Pulmonary artery endothelial cell (primary cell): Measurements from ENCODE around the gene MRPS34. TPM values are rescaled to one million over a fixed set of nuclear protein-coding genes. Genes with fewer than 3 reads are reported as not detected.
"Not testable (repeated sequence)": the region's sequence is repeated elsewhere in the genome, so short reads cannot be mapped to it uniquely, and the experiment has no call there.

ENCODE experiments used
- DNase-seq: peaks from one replicate; pipeline ENCODE4 v3.0.0-alpha.2; 2011; ENCODE audit warnings: low read depth, low spot score
- total RNA-seq: library from RNA; depleted of rRNA; stranded (reverse); fragments of >200 nt; gene quantifications from 2 replicates; pipeline ENCODE4 v1.2.3, GENCODE V29; 2014

The MRPS34 gene
- 91.0 and 100 TPM in 2 replicates for total RNA-seq

- peak; percentile 44 for DNase-seq
Measured at GRCh38 chr16:1772908-1773702, at the start of gene MRPS34. Gene MRPS34, minus strand, starts transcription at chr16:1773134. Its CDS starts 15 bp downstream, at chr16:1773119.

GRCh38 chr16:1821861-1822611 is 49.1 kb upstream of the MRPS34 start:
- DNase-seq = no peak

- DNase-seq = no peak
Measured at GRCh38 chr16:1820946-1821290, 48.0 kb upstream of the MRPS34 start.

- no peak for DNase-seq
Measured at GRCh38 chr16:1820096-1820945, 47.4 kb upstream of the MRPS34 start.

- DNase-seq = no peak
Measured at GRCh38 chr16:1819611-1820010, 46.7 kb upstream of the MRPS34 start.

- no peak for DNase-seq
Measured at GRCh38 chr16:1818873-1819525, 46.1 kb upstream of the MRPS34 start.

- DNase-seq = no peak
Measured at GRCh38 chr16:1818204-1818872, 45.4 kb upstream of the MRPS34 start.

- no peak for DNase-seq
Measured at GRCh38 chr16:1817716-1818115, 44.8 kb upstream of the MRPS34 start.

GRCh38 chr16:1817276-1817589 is 44.3 kb upstream of the MRPS34 start:
- no peak for DNase-seq

GRCh38 chr16:1816396-1817275 is 43.7 kb upstream of the MRPS34 start:
- no peak for DNase-seq

GRCh38 chr16:1815461-1815860 is 42.5 kb upstream of the MRPS34 start:
- no peak for DNase-seq

GRCh38 chr16:1812732-1813163 is 39.8 kb upstream of the MRPS34 start:
- DNase-seq = peak; percentile 33

GRCh38 chr16:1810536-1810935 is 37.6 kb upstream of the MRPS34 start:
- no peak for DNase-seq

- no peak for DNase-seq
Measured at GRCh38 chr16:1810106-1810505, 37.2 kb upstream of the MRPS34 start.

GRCh38 chr16:1809281-1809801 is 36.4 kb upstream of the MRPS34 start:
- DNase-seq = no peak

- DNase-seq = no peak
Measured at GRCh38 chr16:1808691-1809090, 35.8 kb upstream of the MRPS34 start.

GRCh38 chr16:1807626-1808025 is 34.7 kb upstream of the MRPS34 start:
- no peak for DNase-seq

GRCh38 chr16:1800701-1801100 is 27.8 kb upstream of the MRPS34 start:
- no peak for DNase-seq

GRCh38 chr16:1799263-1799662 is 26.3 kb upstream of the MRPS34 start:
- DNase-seq = not testable (repeated sequence)
